HEK293 (cell line): ENCODE measurements around the gene ELAC1.

ENCODE experiments used
- CTCF ChIA-PET: fragments of 350-600 bp; formaldehyde crosslinking; extraction: SDS; loops from one replicate; lab custom pipeline; 2021; ENCODE audit warnings: antibody characterized with exemption; lab: Yijun Ruan, JAX
- POLR2A ChIA-PET: fragments of 300-600 bp; formaldehyde crosslinking; extraction: SDS; loops from one replicate; lab custom pipeline; 2020; ENCODE audit warnings: antibody characterized with exemption, inconsistent platforms; lab: Yijun Ruan, JAX
- H3K27ac ChIP-seq: fragments of 200-500 bp; sonication (Bioruptor generic); 2 replicates; pipeline ENCODE4 v1.5.1; 2014; ENCODE audit warnings: low read depth, low read length, control low read depth, inconsistent platforms; ENCODE audit errors: extremely low read depth
- H3K36me3 ChIP-seq, 2 experiments: fragments of 200-500 bp in 1 of 2; sonication (Bioruptor generic) in 1 of 2; 1 replicate in 1 of 2; 2 replicates in 1 of 2; pipeline ENCODE4 v1.5.1; 2014 to 2017; ENCODE audit warnings: inconsistent platforms in 2 of 2, low read length in 2 of 2; ENCODE audit not compliant: control insufficient read depth in 2 of 2, insufficient read depth in 1 of 2
- H3K4me1 ChIP-seq: fragments of 200-500 bp; sonication (Bioruptor generic); 2 replicates; pipeline ENCODE4 v1.5.1; 2014; ENCODE audit warnings: mild to moderate bottlenecking, low read length, inconsistent platforms; ENCODE audit not compliant: control insufficient read depth, insufficient read depth
- H3K4me3 ChIP-seq: 2 replicates; pipeline ENCODE4 v1.5.1; 2011; ENCODE audit warnings: low read depth, mild to moderate bottlenecking, control low read depth, low read length, moderate library complexity
- H3K9me3 ChIP-seq: fragments of 200-500 bp; sonication (Bioruptor generic); 2 replicates; pipeline ENCODE4 v1.5.1; 2014; ENCODE audit warnings: low read depth, low read length, inconsistent platforms; ENCODE audit not compliant: control insufficient read depth, insufficient read depth
- KLF8 ChIP-seq: fragments of 450-650 bp; formaldehyde crosslinking; IDR thresholded peaks from 2 replicates; pipeline ENCODE4 v1.5.1; 2016; ENCODE audit warnings: missing biosample characterization, missing genetic modification characterization
- OVOL3 ChIP-seq: fragments of 450-650 bp; formaldehyde crosslinking; IDR thresholded peaks from 2 replicates; pipeline ENCODE4 v1.5.1; 2016; ENCODE audit warnings: missing biosample characterization, missing genetic modification characterization
- PRDM4 ChIP-seq: fragments of 450-650 bp; formaldehyde crosslinking; IDR thresholded peaks from 2 replicates; pipeline ENCODE4 v1.5.1; 2017; ENCODE audit warnings: missing biosample characterization, missing genetic modification characterization
- PRDM6 ChIP-seq: fragments of 450-650 bp; formaldehyde crosslinking; IDR thresholded peaks from 2 replicates; pipeline ENCODE4 v1.5.1; 2017; ENCODE audit warnings: missing biosample characterization, missing genetic modification characterization
- RBAK ChIP-seq: fragments of 450-650 bp; formaldehyde crosslinking; IDR thresholded peaks from 2 replicates; pipeline ENCODE4 v1.5.1; 2016; ENCODE audit warnings: missing biosample characterization, missing genetic modification characterization
- ZBTB1 ChIP-seq: fragments of 450-650 bp; formaldehyde crosslinking; IDR thresholded peaks from 2 replicates; pipeline ENCODE4 v1.5.1; 2016; ENCODE audit warnings: missing biosample characterization, missing genetic modification characterization
- ZBTB17 ChIP-seq: fragments of 450-650 bp; formaldehyde crosslinking; IDR thresholded peaks from 2 replicates; pipeline ENCODE4 v1.5.1; 2016; ENCODE audit warnings: missing biosample characterization, missing genetic modification characterization
- ZBTB26 ChIP-seq: fragments of 450-650 bp; formaldehyde crosslinking; optimal IDR thresholded peaks from 2 replicates; pipeline ENCODE3; 2016; ENCODE audit warnings: missing biosample characterization, mild to moderate bottlenecking, missing genetic modification characterization
- ZBTB7A ChIP-seq: fragments of 450-650 bp; formaldehyde crosslinking; IDR thresholded peaks from 2 replicates; pipeline ENCODE4 v1.5.1; 2016; ENCODE audit warnings: low read depth, missing biosample characterization, missing genetic modification characterization
- ZEB2 ChIP-seq: fragments of 450-650 bp; formaldehyde crosslinking; IDR thresholded peaks from 2 replicates; pipeline ENCODE4 v1.5.1; 2016; ENCODE audit warnings: missing biosample characterization, missing genetic modification characterization
- ZFP41 ChIP-seq: fragments of 450-650 bp; formaldehyde crosslinking; IDR thresholded peaks from 2 replicates; pipeline ENCODE4 v1.5.1; 2016; ENCODE audit warnings: missing biosample characterization, missing genetic modification characterization, borderline replicate concordance
- ZNF112 ChIP-seq: fragments of 450-650 bp; formaldehyde crosslinking; IDR thresholded peaks from 2 replicates; pipeline ENCODE4 v1.5.0; 2017; ENCODE audit warnings: missing biosample characterization, missing genetic modification characterization
- ZNF140 ChIP-seq: fragments of 450-650 bp; formaldehyde crosslinking; IDR thresholded peaks from 2 replicates; pipeline ENCODE4 v1.5.1; 2016; ENCODE audit warnings: missing biosample characterization, missing genetic modification characterization
- ZNF19 ChIP-seq: fragments of 450-650 bp; formaldehyde crosslinking; IDR thresholded peaks from 2 replicates; pipeline ENCODE4; 2016; ENCODE audit warnings: missing biosample characterization, missing genetic modification characterization, low read depth
- ZNF214 ChIP-seq: fragments of 450-650 bp; formaldehyde crosslinking; IDR thresholded peaks from 2 replicates; pipeline ENCODE4 v1.5.1; 2017; ENCODE audit warnings: missing biosample characterization, mild to moderate bottlenecking, missing genetic modification characterization, borderline replicate concordance
- ZNF391 ChIP-seq: fragments of 450-650 bp; formaldehyde crosslinking; IDR thresholded peaks from 2 replicates; pipeline ENCODE4 v1.5.1; 2016; ENCODE audit warnings: low read depth, missing biosample characterization, missing genetic modification characterization, borderline replicate concordance
- ZNF404 ChIP-seq: fragments of 450-650 bp; formaldehyde crosslinking; IDR thresholded peaks from 2 replicates; pipeline ENCODE4 v1.5.1; 2017; ENCODE audit warnings: missing biosample characterization, missing genetic modification characterization
- ZNF529 ChIP-seq: fragments of 450-650 bp; formaldehyde crosslinking; IDR thresholded peaks from 2 replicates; pipeline ENCODE4 v1.5.1; 2017; ENCODE audit warnings: missing genetic modification characterization, missing biosample characterization; ENCODE audit not compliant: insufficient replicate concordance
- ZNF530 ChIP-seq: fragments of 450-650 bp; formaldehyde crosslinking; IDR thresholded peaks from 2 replicates; pipeline ENCODE4 v1.5.1; 2016; ENCODE audit warnings: low read depth, missing biosample characterization, missing genetic modification characterization
- ZNF704 ChIP-seq: fragments of 450-650 bp; formaldehyde crosslinking; IDR thresholded peaks from 2 replicates; pipeline ENCODE4 v1.5.1; 2016; ENCODE audit warnings: missing biosample characterization, missing genetic modification characterization
- ZNF768 ChIP-seq: fragments of 450-650 bp; formaldehyde crosslinking; IDR thresholded peaks from 2 replicates; pipeline ENCODE4 v1.5.1; 2018; ENCODE audit warnings: missing biosample characterization, mild to moderate bottlenecking, missing genetic modification characterization
- ZNF777 ChIP-seq: fragments of 450-650 bp; formaldehyde crosslinking; IDR thresholded peaks from 2 replicates; pipeline ENCODE4 v1.5.1; 2017; ENCODE audit warnings: missing biosample characterization, missing genetic modification characterization, borderline replicate concordance

The ELAC1 gene

GRCh38 chr18:50981381-50981780 is 13.5 kb downstream of the ELAC1 start:
- Histone ChIP-seq H3K36me3 (peaks cover 0 to 24% of the 10 kb centered on the region in 2 experiments; a peak in 2 of 3 replicates), H3K4me1 (no peaks in the 10 kb centered on the region), H3K27ac (no peak overlapping the region), H3K4me3 (no peak overlapping the region), H3K9me3 (no peaks in the 10 kb centered on the region; the same call in 1 of the 2 replicates)
- ChIA-PET CTCF (interaction anchor here (1.2 kb wide), 1 partner anchor 9 kb away, joined by 3 read pairs; no protein-coding TSS in a partner anchor), POLR2A (no interaction called here)
- TF ChIP-seq ZBTB1 (tag by site-specific recombination) (no peak), ZNF530 (no peak), ZBTB7A (tag by site-specific recombination) (no peak), KLF8 (tag by site-specific recombination) (no peak), ZNF140 (tag by site-specific recombination) (no peak), ZNF777 (tag by site-specific recombination) (no peak), ZEB2 (tag by site-specific recombination) (no peak), RBAK (no peak), ZNF704 (tag by site-specific recombination) (no peak), ZNF112 (tag by site-specific recombination) (no peak), ZBTB17 (tag by site-specific recombination) (no peak), ZNF404 (no peak), ZNF529 (tag by site-specific recombination) (no peak), ZFP41 (tag by site-specific recombination) (no peak)

GRCh38 chr18:50982086-50982801 is 14.4 kb downstream of the ELAC1 start:
- TF ChIP-seq PRDM4: no peak
- TF ChIP-seq ZBTB26 (tag by site-specific recombination): no peak
- TF ChIP-seq ZNF19 (tag by site-specific recombination): no peak
- no peak for TF ChIP-seq ZNF214 (tag by site-specific recombination)
- no peak for TF ChIP-seq ZNF768 (tag by site-specific recombination)
- no peak for TF ChIP-seq PRDM6
- TF ChIP-seq ZNF391 (tag by site-specific recombination): no peak
- no peak for TF ChIP-seq OVOL3 (tag by site-specific recombination)
- Histone ChIP-seq H3K36me3 (peaks cover 0 to 17% of the 10 kb centered on the region in 2 experiments; a peak in 2 of 3 replicates), H3K9me3 (no peaks in the 10 kb centered on the region; the same call in 1 of the 2 replicates), H3K4me3 (no peak overlapping the region), H3K27ac (no peak overlapping the region), H3K4me1 (no peaks in the 10 kb centered on the region)
- CTCF ChIA-PET: interaction anchor here (1.0 kb wide), 1 partner anchor 162 kb away, joined by 6 read pairs; no protein-coding TSS in a partner anchor
- POLR2A ChIA-PET: no interaction called here
